Breast epithelium (tissue), 4 donors: ENCODE data around the gene DMAC1. TPM values are rescaled to one million over a fixed set of nuclear protein-coding genes. Genes with fewer than 3 reads are reported as not detected.

Experiments used
- DNase-seq, 2 donors: peaks; one replicate each; pipeline ENCODE4 v3.0.0-alpha.2; 2019; ENCODE audit warnings: low spot score in 2 of 2
- H3K27ac ChIP-seq, 2 donors: fragments of 200-600 bp; sonication (generic) in 1 of 2; one replicate each; pipeline ENCODE4 v1.5.1; 2016 to 2019; ENCODE audit warnings: mild to moderate bottlenecking in 1 of 2
- H3K27me3 ChIP-seq, 2 donors: fragments of 200-600 bp; sonication (generic) in 1 of 2; one replicate each; pipeline versions ENCODE4 v1.5.1 to v1.6.0; 2017 to 2019; ENCODE audit warnings: control low read depth in 1 of 2, mild to moderate bottlenecking in 1 of 2
- H3K36me3 ChIP-seq: fragments of 200-600 bp; one replicate; pipeline ENCODE4 v1.5.1; 2019
- H3K4me1 ChIP-seq, 2 donors: fragments of 200-600 bp; sonication (generic); one replicate each; pipeline ENCODE4 v1.5.1; 2016 to 2019; ENCODE audit warnings: control low read depth in 1 of 2
- H3K4me3 ChIP-seq, 3 donors: fragments of 200-600 bp; sonication (generic); 1 replicate in 2 of 3; 2 replicates in 1 of 3; pipeline ENCODE4 v1.5.1; 2016 to 2019; ENCODE audit warnings: mild to moderate bottlenecking in 3 of 3, moderate library complexity in 2 of 3
- H3K9me3 ChIP-seq, 2 donors: fragments of 200-600 bp; sonication (generic) in 1 of 2; one replicate each; pipeline ENCODE4 v1.5.1; 2016 to 2019; ENCODE audit warnings: control low read depth in 1 of 2
- POLR2A ChIP-seq: fragments of 450-650 bp; IDR thresholded peaks from one replicate; pipeline ENCODE4 v1.6.1; 2016; ENCODE audit warnings: antibody characterized with exemption, mild to moderate bottlenecking, moderate library complexity
- POLR2AphosphoS5 ChIP-seq, 3 donors: sonication (generic); formaldehyde crosslinking; IDR thresholded peaks; one replicate each; pipeline ENCODE4 v1.6.1; 2017; ENCODE audit warnings: antibody characterized with exemption in 3 of 3
- intact Hi-C: fragments of 100-400 bp; cut with DNase I; formaldehyde crosslinking; loops from one replicate; pipeline ENCODE4 v1.15.1; 2023; ENCODE audit warnings: low total_unique reads
- total RNA-seq, 3 donors: library from RNA; depleted of rRNA; stranded (reverse); fragments of >200 nt; gene quantifications; one replicate each; pipeline ENCODE4 v1.1.0, GENCODE V29; 2016
- TF ChIP-seq, protein P1 (sequence below), 3 donors: fragments of 450-650 bp; IDR thresholded peaks; one replicate each; pipeline ENCODE4 v1.5.1; 2016 to 2017; ENCODE audit warnings: antibody characterized with exemption in 3 of 3, mild to moderate bottlenecking in 3 of 3, moderate library complexity in 3 of 3

DMAC1 gene
- total RNA-seq, 3 donors from 2014 or later = 12.9 to 14.4 (median 13.3) TPM

DNA sequence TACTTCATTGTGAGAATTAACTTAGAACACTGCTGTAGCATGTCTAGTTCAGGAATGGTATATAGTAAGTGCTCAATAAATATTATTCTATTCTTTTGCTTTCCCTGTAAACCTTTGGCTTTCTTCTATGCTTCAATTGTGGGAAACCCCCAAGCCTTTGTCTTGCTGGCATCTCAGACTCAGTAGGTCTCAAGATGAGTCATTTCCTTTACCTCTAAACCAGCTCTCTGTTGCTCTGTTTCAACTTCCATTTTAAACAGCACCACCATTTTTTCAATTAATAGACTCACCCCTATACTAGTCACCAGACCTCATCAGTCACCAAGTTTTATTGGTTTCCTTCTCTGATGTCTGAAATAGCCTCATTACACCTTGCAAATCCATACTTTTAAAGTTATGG is 43.5 kb downstream of the DMAC1 start:
- DNase-seq = no peak
- intact Hi-C loops = loop anchor here (5.0 kb wide), 1 partner anchor 584 kb away; no protein-coding TSS in a partner anchor
- TF ChIP-seq POLR2AphosphoS5 (IDR thresholded peaks at IDR 0.05) (no peak), POLR2A (no peak)
- TF ChIP-seq, protein P1, sequence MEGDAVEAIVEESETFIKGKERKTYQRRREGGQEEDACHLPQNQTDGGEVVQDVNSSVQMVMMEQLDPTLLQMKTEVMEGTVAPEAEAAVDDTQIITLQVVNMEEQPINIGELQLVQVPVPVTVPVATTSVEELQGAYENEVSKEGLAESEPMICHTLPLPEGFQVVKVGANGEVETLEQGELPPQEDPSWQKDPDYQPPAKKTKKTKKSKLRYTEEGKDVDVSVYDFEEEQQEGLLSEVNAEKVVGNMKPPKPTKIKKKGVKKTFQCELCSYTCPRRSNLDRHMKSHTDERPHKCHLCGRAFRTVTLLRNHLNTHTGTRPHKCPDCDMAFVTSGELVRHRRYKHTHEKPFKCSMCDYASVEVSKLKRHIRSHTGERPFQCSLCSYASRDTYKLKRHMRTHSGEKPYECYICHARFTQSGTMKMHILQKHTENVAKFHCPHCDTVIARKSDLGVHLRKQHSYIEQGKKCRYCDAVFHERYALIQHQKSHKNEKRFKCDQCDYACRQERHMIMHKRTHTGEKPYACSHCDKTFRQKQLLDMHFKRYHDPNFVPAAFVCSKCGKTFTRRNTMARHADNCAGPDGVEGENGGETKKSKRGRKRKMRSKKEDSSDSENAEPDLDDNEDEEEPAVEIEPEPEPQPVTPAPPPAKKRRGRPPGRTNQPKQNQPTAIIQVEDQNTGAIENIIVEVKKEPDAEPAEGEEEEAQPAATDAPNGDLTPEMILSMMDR (IDR thresholded peaks at IDR 0.05) = no peak
- H3K27me3 ChIP-seq = no peaks in the 10 kb centered on the region
- no peak overlapping the region for H3K4me3 ChIP-seq
- H3K36me3 ChIP-seq = peaks cover 5% of the 10 kb centered on the region
- H3K9me3 ChIP-seq = peaks cover 0 to under 1% of the 10 kb centered on the region in 2 donors
- no peak overlapping the region for H3K27ac ChIP-seq
- no peaks in the 10 kb centered on the region for H3K4me1 ChIP-seq

DNA sequence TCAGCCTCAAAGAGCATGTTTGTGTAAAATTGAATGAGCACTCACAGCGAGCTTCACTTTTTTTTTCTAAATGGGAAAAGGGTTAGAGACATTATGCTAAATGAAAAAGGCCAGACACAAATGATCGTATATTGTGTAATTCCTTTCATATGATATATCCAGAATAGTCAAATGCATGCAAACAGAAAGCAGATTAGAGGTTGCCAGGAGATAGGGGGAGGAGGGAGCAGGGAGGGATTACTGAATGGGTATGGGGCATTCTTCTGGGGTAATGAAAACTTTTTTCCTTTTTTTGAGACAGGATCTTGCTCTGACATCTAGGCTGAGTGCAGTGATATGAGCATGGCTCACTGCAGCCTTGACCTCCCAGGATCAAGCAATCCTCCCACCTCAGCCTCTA is 47.1 kb downstream of the DMAC1 start:
- Histone ChIP-seq H3K4me1 (no peaks in the 10 kb centered on the region), H3K9me3 (peaks cover 0 to 14% of the 10 kb centered on the region in 2 donors), H3K27ac (no peak overlapping the region), H3K36me3 (peaks cover 5% of the 10 kb centered on the region), H3K27me3 (no peaks in the 10 kb centered on the region), H3K4me3 (no peak overlapping the region)
- no peak for DNase-seq
- TF ChIP-seq, protein P1 (IDR thresholded peaks at IDR 0.05) = no peak
- no peak for TF ChIP-seq POLR2AphosphoS5 (IDR thresholded peaks at IDR 0.05)
- no peak for TF ChIP-seq POLR2A
- intact Hi-C loops = no loop called here
